HL-60 (cell line): ENCODE results near the gene CDYL2.

Source experiments
- DNase-seq, 2 experiments: peaks; one replicate each; pipeline ENCODE4 v3.0.0-alpha.2; 2010 to 2020; ENCODE audit warnings: low read depth in 1 of 2, low spot score in 1 of 2
- H3K27ac ChIP-seq: fragments of 250-450 bp; sonication (Bioruptor Pico); replicated peaks from 2 replicates; pipeline ENCODE4 v1.5.1; 2020; ENCODE audit warnings: mild to moderate bottlenecking, moderate library complexity
- H3K27me3 ChIP-seq: fragments of 250-450 bp; sonication (Bioruptor Pico); 2 replicates; pipeline ENCODE4 v1.5.1; 2021; ENCODE audit warnings: mild to moderate bottlenecking, moderate library complexity; ENCODE audit not compliant: insufficient read depth, poor library complexity, severe bottlenecking
- H3K4me3 ChIP-seq: replicated peaks from 2 replicates; pipeline ENCODE4 v1.5.1; 2011; ENCODE audit warnings: mild to moderate bottlenecking, control low read depth, low read length; ENCODE audit not compliant: insufficient read depth
- GABPA ChIP-seq: IDR thresholded peaks from 2 replicates; pipeline ENCODE4 v1.6.1; 2012; ENCODE audit warnings: low read depth
- POLR2AphosphoS5 ChIP-seq: IDR thresholded peaks from 2 replicates; pipeline ENCODE4 v1.6.1; 2012; ENCODE audit warnings: low read depth
- SPI1 ChIP-seq: IDR thresholded peaks from 2 replicates; pipeline ENCODE4 v1.6.1; 2012; ENCODE audit warnings: low read depth, mild to moderate bottlenecking, borderline replicate concordance
- TF ChIP-seq, protein P1 (sequence below): IDR thresholded peaks from one replicate; pipeline ENCODE4 v1.5.1; 2011; ENCODE audit warnings: low read length, control low read depth, inconsistent platforms; ENCODE audit not compliant: insufficient read depth
- TF ChIP-seq, protein P2 (sequence below): IDR thresholded peaks from 2 replicates; pipeline ENCODE4 v1.6.1; 2012; ENCODE audit warnings: low read depth; ENCODE audit not compliant: insufficient replicate concordance

The CDYL2 gene

DNA sequence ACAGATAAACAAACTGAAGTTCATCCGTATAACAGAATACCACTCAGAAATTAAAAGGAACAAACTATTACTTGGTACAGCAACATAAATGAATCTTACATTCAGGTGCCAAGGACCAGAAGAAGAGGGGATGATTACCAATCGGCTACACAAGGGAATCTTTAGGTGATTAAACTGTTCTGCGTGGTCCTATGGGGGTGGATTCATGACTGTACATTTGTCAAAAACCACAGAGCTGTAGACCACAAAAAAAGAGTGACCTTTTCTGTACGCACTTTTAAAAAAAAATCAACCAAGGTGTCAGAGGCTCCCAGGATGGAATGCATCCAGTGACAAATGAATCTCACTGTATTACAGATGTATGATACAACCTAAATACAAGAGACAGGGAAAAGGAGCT is 110.8 kb downstream of the CDYL2 start:
- TF ChIP-seq SPI1 (no peak), GABPA (no peak), POLR2AphosphoS5 (no peak)
- TF ChIP-seq, protein P1, sequence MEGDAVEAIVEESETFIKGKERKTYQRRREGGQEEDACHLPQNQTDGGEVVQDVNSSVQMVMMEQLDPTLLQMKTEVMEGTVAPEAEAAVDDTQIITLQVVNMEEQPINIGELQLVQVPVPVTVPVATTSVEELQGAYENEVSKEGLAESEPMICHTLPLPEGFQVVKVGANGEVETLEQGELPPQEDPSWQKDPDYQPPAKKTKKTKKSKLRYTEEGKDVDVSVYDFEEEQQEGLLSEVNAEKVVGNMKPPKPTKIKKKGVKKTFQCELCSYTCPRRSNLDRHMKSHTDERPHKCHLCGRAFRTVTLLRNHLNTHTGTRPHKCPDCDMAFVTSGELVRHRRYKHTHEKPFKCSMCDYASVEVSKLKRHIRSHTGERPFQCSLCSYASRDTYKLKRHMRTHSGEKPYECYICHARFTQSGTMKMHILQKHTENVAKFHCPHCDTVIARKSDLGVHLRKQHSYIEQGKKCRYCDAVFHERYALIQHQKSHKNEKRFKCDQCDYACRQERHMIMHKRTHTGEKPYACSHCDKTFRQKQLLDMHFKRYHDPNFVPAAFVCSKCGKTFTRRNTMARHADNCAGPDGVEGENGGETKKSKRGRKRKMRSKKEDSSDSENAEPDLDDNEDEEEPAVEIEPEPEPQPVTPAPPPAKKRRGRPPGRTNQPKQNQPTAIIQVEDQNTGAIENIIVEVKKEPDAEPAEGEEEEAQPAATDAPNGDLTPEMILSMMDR, result no peak
- TF ChIP-seq, protein P2, sequence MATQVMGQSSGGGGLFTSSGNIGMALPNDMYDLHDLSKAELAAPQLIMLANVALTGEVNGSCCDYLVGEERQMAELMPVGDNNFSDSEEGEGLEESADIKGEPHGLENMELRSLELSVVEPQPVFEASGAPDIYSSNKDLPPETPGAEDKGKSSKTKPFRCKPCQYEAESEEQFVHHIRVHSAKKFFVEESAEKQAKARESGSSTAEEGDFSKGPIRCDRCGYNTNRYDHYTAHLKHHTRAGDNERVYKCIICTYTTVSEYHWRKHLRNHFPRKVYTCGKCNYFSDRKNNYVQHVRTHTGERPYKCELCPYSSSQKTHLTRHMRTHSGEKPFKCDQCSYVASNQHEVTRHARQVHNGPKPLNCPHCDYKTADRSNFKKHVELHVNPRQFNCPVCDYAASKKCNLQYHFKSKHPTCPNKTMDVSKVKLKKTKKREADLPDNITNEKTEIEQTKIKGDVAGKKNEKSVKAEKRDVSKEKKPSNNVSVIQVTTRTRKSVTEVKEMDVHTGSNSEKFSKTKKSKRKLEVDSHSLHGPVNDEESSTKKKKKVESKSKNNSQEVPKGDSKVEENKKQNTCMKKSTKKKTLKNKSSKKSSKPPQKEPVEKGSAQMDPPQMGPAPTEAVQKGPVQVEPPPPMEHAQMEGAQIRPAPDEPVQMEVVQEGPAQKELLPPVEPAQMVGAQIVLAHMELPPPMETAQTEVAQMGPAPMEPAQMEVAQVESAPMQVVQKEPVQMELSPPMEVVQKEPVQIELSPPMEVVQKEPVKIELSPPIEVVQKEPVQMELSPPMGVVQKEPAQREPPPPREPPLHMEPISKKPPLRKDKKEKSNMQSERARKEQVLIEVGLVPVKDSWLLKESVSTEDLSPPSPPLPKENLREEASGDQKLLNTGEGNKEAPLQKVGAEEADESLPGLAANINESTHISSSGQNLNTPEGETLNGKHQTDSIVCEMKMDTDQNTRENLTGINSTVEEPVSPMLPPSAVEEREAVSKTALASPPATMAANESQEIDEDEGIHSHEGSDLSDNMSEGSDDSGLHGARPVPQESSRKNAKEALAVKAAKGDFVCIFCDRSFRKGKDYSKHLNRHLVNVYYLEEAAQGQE, result no peak
- DNase-seq, result no peak
- Histone ChIP-seq H3K4me3 (no peak overlapping the region), H3K27me3 (peaks cover 3% of the 10 kb centered on the region), H3K27ac (no peak overlapping the region)

DNA sequence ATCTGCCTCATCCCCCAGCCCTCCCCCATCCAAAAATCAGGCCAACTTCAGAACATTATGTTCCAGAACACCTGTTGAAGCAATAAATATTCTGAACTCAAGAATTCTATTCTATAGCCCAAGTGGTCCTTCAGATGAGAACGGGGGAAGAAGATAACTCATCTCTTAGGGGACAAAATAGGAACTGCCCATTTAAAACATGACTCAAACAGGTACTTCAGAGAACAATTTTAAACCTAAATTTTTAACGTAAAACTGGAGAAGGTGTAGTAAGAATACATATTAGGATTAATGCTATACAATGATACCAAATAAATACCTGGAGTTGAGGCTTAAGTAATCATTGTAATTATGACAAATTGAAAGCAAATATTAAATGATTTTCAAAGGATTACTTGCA is 112.1 kb downstream of the CDYL2 start:
- DNase-seq, result no peak
- Histone ChIP-seq H3K27ac (no peak overlapping the region), H3K27me3 (peaks cover 3% of the 10 kb centered on the region), H3K4me3 (no peak overlapping the region)
- no peak for TF ChIP-seq GABPA
- no peak for TF ChIP-seq POLR2AphosphoS5
- no peak for TF ChIP-seq SPI1
- TF ChIP-seq, protein P1, result no peak
- TF ChIP-seq, protein P2, result no peak

DNA sequence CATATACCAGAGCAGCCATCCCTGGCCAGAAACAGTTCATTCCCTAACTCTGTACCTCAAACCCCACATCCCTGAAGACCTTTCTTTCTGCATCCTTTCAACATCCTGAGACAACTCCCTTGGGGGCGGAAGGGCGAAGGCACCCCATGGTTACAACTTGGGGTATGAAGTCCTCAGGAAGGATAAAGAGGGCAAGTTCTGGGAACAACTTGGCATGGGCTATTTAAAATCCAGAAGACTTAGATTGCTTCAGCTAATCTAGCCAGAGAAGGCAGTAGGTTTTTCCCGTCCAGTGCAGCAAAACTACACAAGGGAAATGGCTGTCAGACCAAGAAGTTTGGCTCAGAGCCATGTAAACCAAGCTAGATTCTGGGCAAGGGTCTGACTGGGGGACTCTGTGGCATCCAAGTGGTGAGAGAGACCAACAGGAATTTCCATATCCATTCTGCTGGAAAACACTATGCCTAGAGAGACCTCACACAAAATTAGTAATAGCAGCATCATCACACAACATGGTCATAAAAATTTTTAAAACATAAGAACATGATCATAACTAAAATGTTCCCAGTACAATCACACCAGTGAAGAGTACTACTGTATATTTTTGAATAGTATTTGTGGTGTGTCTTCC is 113.2 kb downstream of the CDYL2 start:
- no peak for DNase-seq
- peaks cover 3% of the 10 kb centered on the region for H3K27me3 ChIP-seq
- H3K27ac ChIP-seq, result no peak overlapping the region
- TF ChIP-seq SPI1 (no peak), POLR2AphosphoS5 (no peak), GABPA (no peak)
- no peak overlapping the region for H3K4me3 ChIP-seq

DNA sequence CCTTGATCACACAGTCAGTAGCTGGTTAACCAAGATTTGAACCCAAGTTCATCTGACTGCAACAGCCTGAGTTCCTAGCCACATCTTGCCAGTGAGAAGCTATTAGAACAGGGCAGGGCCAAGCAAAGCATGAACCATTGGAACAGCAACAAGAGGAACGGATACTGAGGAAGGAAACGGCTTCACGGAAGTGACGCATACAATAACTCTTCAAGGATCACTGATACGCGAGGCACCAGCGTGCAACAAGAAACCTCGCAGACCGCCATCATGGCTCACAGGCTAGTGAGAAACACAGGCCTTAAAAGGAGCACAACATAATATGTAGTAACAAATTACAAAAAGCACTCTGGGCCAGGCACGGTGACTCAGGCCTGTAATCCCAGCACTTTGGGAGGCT is 114.9 kb downstream of the CDYL2 start:
- TF ChIP-seq GABPA, result no peak
- Histone ChIP-seq H3K27ac (no peak overlapping the region), H3K4me3 (no peak overlapping the region), H3K27me3 (peaks cover 3% of the 10 kb centered on the region)
- DNase-seq, result no peak

DNA sequence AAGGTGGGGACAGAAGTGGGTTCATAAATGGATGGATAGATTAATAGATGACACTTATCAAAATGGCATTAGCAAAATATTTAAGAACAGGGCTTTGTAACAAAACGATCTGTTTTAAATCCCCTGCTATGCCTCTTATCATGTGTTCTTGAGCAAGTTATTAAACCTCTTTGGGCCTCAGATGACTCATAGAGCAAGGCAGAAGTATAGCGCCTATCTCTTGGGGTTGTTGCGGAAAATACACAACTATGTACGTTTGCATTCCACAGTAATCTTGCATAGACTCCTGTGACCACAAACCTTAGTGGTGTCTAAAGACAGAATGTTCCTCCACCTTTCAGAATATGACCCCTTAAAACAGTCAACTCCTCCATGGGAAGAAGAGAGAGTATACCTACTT is 116.8 kb downstream of the CDYL2 start:
- Histone ChIP-seq H3K27ac (no peak overlapping the region), H3K27me3 (no peaks in the 10 kb centered on the region), H3K4me3 (no peak overlapping the region)
- no peak for DNase-seq
- TF ChIP-seq POLR2AphosphoS5, result no peak
